CD4-positive, alpha-beta T cell treated with Interleukin-15 for 4 hours (primary cell): ENCODE results near the gene TBL2.
"Not testable (repeated sequence)": the region's sequence is repeated elsewhere in the genome, so short reads cannot be mapped to it uniquely, and the experiment has no call there.

Experiments used
- DNase-seq: peaks from one replicate; pipeline ENCODE4 v3.0.0-alpha.2; 2020; ENCODE audit warnings: low spot score

TBL2 gene

GRCh38 chr7:73578342-73579128 is at the start of gene TBL2:
TSS of gene TBL2 (minus strand) at chr7:73578579. CDS start at chr7:73578549, 30 bp downstream.
- peak; percentile 97 for DNase-seq

- no peak for DNase-seq
Measured at GRCh38 chr7:73626814-73627213, 48.4 kb upstream of the TBL2 start.

- no peak for DNase-seq
Measured at GRCh38 chr7:73625276-73625675, 46.9 kb upstream of the TBL2 start.

GRCh38 chr7:73624669-73625001 is 46.3 kb upstream of the TBL2 start:
- no peak for DNase-seq

- peak; percentile 15 for DNase-seq
Measured at GRCh38 chr7:73623798-73624668, 45.7 kb upstream of the TBL2 start, which contains the start of gene MLXIPL. TSS of gene MLXIPL (minus strand) at chr7:73624522. CDS start at chr7:73624492, 30 bp downstream.

- DNase-seq, result no peak
Measured at GRCh38 chr7:73622909-73623797, 44.8 kb upstream of the TBL2 start.

- no peak for DNase-seq
Measured at GRCh38 chr7:73622527-73622908, 44.1 kb upstream of the TBL2 start.

GRCh38 chr7:73621168-73622063 is 43.0 kb upstream of the TBL2 start:
- DNase-seq, result no peak

- not testable (repeated sequence) for DNase-seq
Measured at GRCh38 chr7:73619394-73619793, 41.0 kb upstream of the TBL2 start.

- DNase-seq, result no peak
Measured at GRCh38 chr7:73618538-73618937, 40.2 kb upstream of the TBL2 start.

GRCh38 chr7:73617520-73617919 is 39.1 kb upstream of the TBL2 start:
- DNase-seq, result not testable (repeated sequence)

- DNase-seq, result no peak
Measured at GRCh38 chr7:73615886-73616285, 37.5 kb upstream of the TBL2 start.

- DNase-seq, result not testable (repeated sequence)
Measured at GRCh38 chr7:73614937-73615336, 36.6 kb upstream of the TBL2 start.

- no peak for DNase-seq
Measured at GRCh38 chr7:73613954-73614735, 35.8 kb upstream of the TBL2 start.

GRCh38 chr7:73612598-73613269 is 34.4 kb upstream of the TBL2 start:
- DNase-seq, result no peak

GRCh38 chr7:73611017-73611555 is 32.7 kb upstream of the TBL2 start:
- DNase-seq, result no peak

GRCh38 chr7:73610105-73610504 is 31.7 kb upstream of the TBL2 start:
- no peak for DNase-seq

GRCh38 chr7:73607692-73607983 is 29.3 kb upstream of the TBL2 start:
- not testable (repeated sequence) for DNase-seq
